Measurements from ENCODE around the gene FMNL3. TPM values are rescaled to one million over a fixed set of nuclear protein-coding genes. Genes with fewer than 3 reads are reported as not detected.

Gene FMNL3
- total and polyA plus RNA-seq, 2 of the 8 experiments (the other 6 are each of a cell fraction or from before 2014, with no cell fraction given): 8.6 to 29.0 TPM

DNA sequence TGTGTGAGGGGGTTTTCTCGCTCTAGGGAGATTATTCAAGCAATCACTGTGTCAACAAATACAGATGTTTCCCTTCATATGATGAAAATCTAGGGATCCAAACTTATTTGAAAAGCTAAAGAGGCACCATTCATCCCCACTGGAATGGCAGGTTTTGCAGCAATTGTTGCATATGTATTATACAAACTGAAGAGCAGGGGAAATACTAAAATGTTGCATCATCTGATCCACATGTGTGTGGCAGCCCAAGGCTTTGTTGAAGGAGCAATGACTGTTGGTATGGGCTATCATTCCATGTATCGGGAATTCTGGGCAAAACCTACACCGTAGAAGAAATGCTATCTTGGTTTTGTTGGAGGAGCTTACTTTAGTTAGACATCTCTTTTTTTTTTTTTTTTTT lies 87.9 kb downstream of the FMNL3 start:
- H2AFZ ChIP-seq (ENCODE audit: low read length): peak overlapping the region; percentile 76
- no peak overlapping the region for H2BK120ac ChIP-seq (replicated peaks; ENCODE audit: low read depth, low read length)
- FAIRE-seq (no peak), DNase-seq (ENCODE audit: low read depth in 1 of 2, low spot score in 2 of 2) (no peak)
- H3K18ac ChIP-seq (ENCODE audit: extremely low read depth, low read length): no peak overlapping the region; the same call in 1 of the 2 replicates
- H4K8ac ChIP-seq (ENCODE audit: extremely low read depth, insufficient read depth, low read length): no peak overlapping the region
- H3K36me3 ChIP-seq (ENCODE audit: control insufficient read depth in 2 of 4, insufficient read depth in 4 of 4, low read length in 3 of 4): no peaks in the 10 kb centered on the region
- no peak overlapping the region for H2AK5ac ChIP-seq (ENCODE audit: low read depth, low read length)
- no peaks in the 10 kb centered on the region for H4K20me1 ChIP-seq (replicated peaks in 1 of 2; ENCODE audit: control insufficient read depth in 1 of 2, insufficient read depth in 2 of 2, low read length in 2 of 2)
- no peak overlapping the region for H3K14ac ChIP-seq (ENCODE audit: insufficient read length)
- H3K4me2 ChIP-seq (ENCODE audit: insufficient read depth in 1 of 2, low read depth in 2 of 2, low read length in 2 of 2): no peak overlapping the region
- TF ChIP-seq CEBPB (IDR thresholded peaks at IDR 0.05; ENCODE audit: low read depth, low read length): peak; percentile 34; the same call in 1 of the 2 replicates
- TF ChIP-seq KDM4A (IDR thresholded peaks at IDR 0.05; ENCODE audit: low read depth, low read length, severe bottlenecking): no peak
- TF ChIP-seq, protein P1, sequence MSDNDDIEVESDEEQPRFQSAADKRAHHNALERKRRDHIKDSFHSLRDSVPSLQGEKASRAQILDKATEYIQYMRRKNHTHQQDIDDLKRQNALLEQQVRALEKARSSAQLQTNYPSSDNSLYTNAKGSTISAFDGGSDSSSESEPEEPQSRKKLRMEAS (IDR thresholded peaks at IDR 0.05): 0 out of 2 replicates have a peak, but pooled peaks have one; percentile 23
- TF ChIP-seq CBX8 (IDR thresholded peaks at IDR 0.05; ENCODE audit: borderline replicate concordance, low read depth, low read length): no peak
- H4K5ac ChIP-seq (ENCODE audit: insufficient read length, low read depth, low read length): no peak overlapping the region
- H2BK15ac ChIP-seq (ENCODE audit: low read length): no peak overlapping the region
- no peak overlapping the region for H2BK5ac ChIP-seq (ENCODE audit: low read depth, low read length)
- no peak overlapping the region for H3K27ac ChIP-seq (ENCODE audit: low read depth, low read length)
- H3K79me2 ChIP-seq (ENCODE audit: control insufficient read depth in 1 of 2, insufficient read depth in 2 of 2, low read length in 2 of 2): no peaks in the 10 kb centered on the region
- H3K4me3 ChIP-seq (ENCODE audit: extremely low read depth in 1 of 4, insufficient read depth in 2 of 4, low read depth in 3 of 4, low read length in 4 of 4): no peak overlapping the region
- H3K23me2 ChIP-seq (ENCODE audit: low read depth, low read length): peaks cover 15% of the 10 kb centered on the region; the same call in 1 of the 2 replicates
- WGBS, 2 experiments (ENCODE audit: extremely low coverage in 1 of 2, insufficient coverage in 1 of 2, insufficient read length in 1 of 2, insufficient replicate concordance in 2 of 2, low coverage in 1 of 2, low lambda C conversion rate in 2 of 2, missing lambda C conversion rate in 1 of 2): 89% methylated on average over 3 of the region's 3 CpGs; no CpG with 5 or more reads in 1 of the 2 experiments
- no peak overlapping the region for H3K9ac ChIP-seq (replicated peaks in 1 of 4; ENCODE audit: extremely low read depth in 1 of 4, low read depth in 3 of 4, low read length in 3 of 4)
- H2BK20ac ChIP-seq (ENCODE audit: low read length): no peak overlapping the region
- H3K27me3 ChIP-seq (replicated peaks in 1 of 4; ENCODE audit: control insufficient read depth in 3 of 4, extremely low read depth in 1 of 4, insufficient read depth in 3 of 4, low read length in 3 of 4): no peaks in the 10 kb centered on the region
- H3K9me3 ChIP-seq (ENCODE audit: insufficient read depth in 2 of 2, low read depth in 1 of 2, low read length in 1 of 2): no peaks in the 10 kb centered on the region; a peak in 1 of 4 replicates
- no peak overlapping the region for H3K23ac ChIP-seq (ENCODE audit: insufficient read length)
- H3K79me1 ChIP-seq (ENCODE audit: low read depth, low read length): no peaks in the 10 kb centered on the region
- no peak overlapping the region for H3K56ac ChIP-seq (replicated peaks; ENCODE audit: insufficient read length, low read depth, low read length)
- H3K4ac ChIP-seq (replicated peaks; ENCODE audit: insufficient read length, low read depth, low read length): no peak overlapping the region
- ChIA-PET POLR2A (ENCODE audit: partially characterized antibody) (interaction anchor here (0.6 to 1.2 kb wide), 3 partner anchors 15 to 142 kb away, joined by 3 read pairs; no protein-coding TSS in a partner anchor), CTCF (ENCODE audit: partially characterized antibody) (interaction anchor here (0.6 to 2.8 kb wide), 7 partner anchors 17 to 1547 kb away, joined by 3 to 10 read pairs (median 3); no protein-coding TSS in a partner anchor)
- peaks cover 0 to 6% (median 3%) of the 10 kb centered on the region in 4 experiments; a peak in 6 of 7 replicates for H3K4me1 ChIP-seq (replicated peaks in 1 of 4; ENCODE audit: control insufficient read depth in 3 of 4, insufficient read depth in 4 of 4, low read length in 3 of 4)
- H2BK12ac ChIP-seq (ENCODE audit: low read depth, low read length): 0 out of 2 replicates have a peak overlapping the region, but pooled peaks have one; percentile 60
- H4K91ac ChIP-seq (replicated peaks; ENCODE audit: insufficient read length, low read length): no peak overlapping the region

Measured in H1 (cell line).